HepG2 (cell line): Measurements from ENCODE around the gene WFDC12. TPM values are rescaled to one million over a fixed set of nuclear protein-coding genes. Genes with fewer than 3 reads are reported as not detected.

Experiments used
- ATAC-seq: fragments of 200-7000 bp; cut with Tn5 transposase; 3 replicates; pipeline ENCODE4 v1.9.1; 2020; ENCODE audit warnings: mild to moderate bottlenecking, moderate library complexity
- BruUV-seq: library from RNA; stranded (reverse); fragments of 400-500 nt; replicated peaks from 2 replicates; lab custom pipeline; 2021; lab: Mats Ljungman, UMichigan
- CTCF ChIA-PET: fragments of 300-600 bp; formaldehyde crosslinking; extraction: SDS; loops from one replicate; lab custom pipeline; 2021; ENCODE audit warnings: low total read pairs, inconsistent platforms, low intra/inter-chr PET ratio; lab: Yijun Ruan, JAX
- POLR2A ChIA-PET: fragments of 350-600 bp; sonication (Branson Sonifier 250); formaldehyde crosslinking; loops from one replicate; lab custom pipeline; 2020; ENCODE audit warnings: antibody characterized with exemption, inconsistent platforms; lab: Yijun Ruan, JAX
- DNase-seq: peaks from one replicate; pipeline ENCODE4 v3.0.0-alpha.2; 2015; ENCODE audit warnings: low spot score
- FAIRE-seq: peaks from 3 replicates; lab custom pipeline; 2011; peaks lifted over from hg19 to GRCh38; lab: Jason Lieb, UNC
- H2AFZ ChIP-seq: one replicate; pipeline ENCODE4 v1.6.1; 2011; ENCODE audit warnings: low read length, inconsistent platforms
- H3K27ac ChIP-seq: fragments of 300-600 bp; 3 replicates; pipeline ENCODE4 v1.8.0; 2011; ENCODE audit warnings: mixed run types, mild to moderate bottlenecking, mixed read lengths, low read length, inconsistent platforms; ENCODE audit not compliant: insufficient read depth; ENCODE audit errors: extremely low read length
- H3K27me3 ChIP-seq, 2 experiments: fragments of 200-600 bp in 1 of 2; 2 replicates in 1 of 2; 3 replicates in 1 of 2; pipeline versions ENCODE4 v1.6.0 to v1.8.0; 2011; ENCODE audit warnings: low read length in 2 of 2, mild to moderate bottlenecking in 2 of 2, moderate library complexity in 2 of 2, inconsistent platforms in 1 of 2; ENCODE audit not compliant: insufficient read depth in 2 of 2, control insufficient read depth in 1 of 2
- H3K36me3 ChIP-seq, 2 experiments: fragments of 200-600 bp in 1 of 2; replicated peaks in 1 of 2; 2 replicates in 1 of 2; 3 replicates in 1 of 2; pipeline versions ENCODE4 v1.5.1 to v1.8.0; 2011; ENCODE audit warnings: low read length in 2 of 2, inconsistent platforms in 1 of 2; ENCODE audit not compliant: insufficient read depth in 2 of 2, control insufficient read depth in 1 of 2
- H3K4me1 ChIP-seq: 2 replicates; pipeline ENCODE4 v1.5.1; 2012; ENCODE audit warnings: low read length, inconsistent platforms; ENCODE audit not compliant: insufficient read depth
- H3K4me2 ChIP-seq: 2 replicates; pipeline ENCODE4 v1.6.0; 2011; ENCODE audit warnings: low read depth, low read length, inconsistent platforms
- H3K4me3 ChIP-seq, 3 experiments: fragments of 200-600 bp in 1 of 3; sonication (generic), shearing (Covaris generic) in 1 of 3; replicated peaks in 1 of 3; 2 replicates each; pipeline ENCODE4 v1.5.1; 2011 to 2016; ENCODE audit warnings: low read length in 3 of 3, inconsistent platforms in 2 of 3, low read depth in 2 of 3, mild to moderate bottlenecking in 2 of 3, control low read depth in 1 of 3, mixed read lengths in 1 of 3; ENCODE audit not compliant: insufficient read depth in 1 of 3
- H3K79me2 ChIP-seq: one replicate; pipeline ENCODE4 v1.6.1; 2011; ENCODE audit warnings: low read length, inconsistent platforms; ENCODE audit not compliant: insufficient read depth
- H3K9ac ChIP-seq: 2 replicates; pipeline ENCODE4 v1.6.0; 2011; ENCODE audit warnings: mild to moderate bottlenecking, low read depth, low read length, inconsistent platforms; ENCODE audit not compliant: insufficient read depth
- H3K9me3 ChIP-seq: 2 replicates; pipeline ENCODE4 v1.5.1; 2012; ENCODE audit warnings: mild to moderate bottlenecking, low read length
- H4K20me1 ChIP-seq: 2 replicates; pipeline ENCODE4 v1.6.0; 2011; ENCODE audit warnings: inconsistent platforms, mild to moderate bottlenecking, low read length, moderate library complexity; ENCODE audit not compliant: insufficient read depth
- ATRX ChIP-seq: sonication (generic); formaldehyde crosslinking; IDR thresholded peaks from 2 replicates; pipeline ENCODE4 v1.4.0; 2020; ENCODE audit warnings: missing genetic modification reagents, borderline replicate concordance
- BCL6 ChIP-seq: IDR thresholded peaks from 2 replicates; pipeline ENCODE4 v1.6.1; 2016; ENCODE audit warnings: missing genetic modification reagents, missing compliant biosample characterization
- BORCS8-MEF2B ChIP-seq: sonication (generic); formaldehyde crosslinking; IDR thresholded peaks from 2 replicates; pipeline ENCODE4 v1.8.0; 2022; ENCODE audit warnings: mild to moderate bottlenecking, missing genetic modification reagents
- CBX2 ChIP-seq, 2 experiments: fragments of 200-600 bp in 1 of 2; sonication (generic); formaldehyde crosslinking in 1 of 2; IDR thresholded peaks; 2 replicates each; pipeline versions ENCODE4 v1.7.0 to v1.8.1; 2018 to 2022; ENCODE audit warnings: low read depth in 2 of 2, low read length in 1 of 2, mild to moderate bottlenecking in 1 of 2, missing genetic modification reagents in 1 of 2
- FOXM1 ChIP-seq: sonication (generic); formaldehyde crosslinking; IDR thresholded peaks from 2 replicates; pipeline ENCODE4 v1.5.0; 2020; ENCODE audit warnings: missing genetic modification reagents
- MATR3 ChIP-seq: sonication (generic); formaldehyde crosslinking; IDR thresholded peaks from 2 replicates; pipeline ENCODE4 v1.4.0; 2020; ENCODE audit warnings: missing genetic modification reagents
- MTA1 ChIP-seq: sonication (generic); formaldehyde crosslinking; IDR thresholded peaks from 2 replicates; pipeline ENCODE4 v1.4.0; 2020; ENCODE audit warnings: missing genetic modification reagents, mild to moderate bottlenecking, borderline replicate concordance
- MTF2 ChIP-seq: sonication (generic); formaldehyde crosslinking; IDR thresholded peaks from 2 replicates; pipeline ENCODE4 v1.5.0; 2020; ENCODE audit warnings: missing genetic modification reagents, borderline replicate concordance
- STAG1 ChIP-seq: sonication (generic); formaldehyde crosslinking; IDR thresholded peaks from 2 replicates; pipeline ENCODE4 v1.4.0; 2020; ENCODE audit warnings: missing genetic modification reagents
- TGIF2 ChIP-seq: IDR thresholded peaks from 2 replicates; pipeline ENCODE4 v1.6.1; 2016; ENCODE audit warnings: control low read depth, missing compliant biosample characterization
- XRCC5 ChIP-seq: fragments of 200-400 bp; formaldehyde crosslinking; optimal IDR thresholded peaks from 2 replicates; pipeline ENCODE3; 2017; ENCODE audit warnings: mild to moderate bottlenecking, low read length
- ZKSCAN8 ChIP-seq: IDR thresholded peaks from 2 replicates; pipeline ENCODE4 v1.6.1; 2016; ENCODE audit warnings: borderline replicate concordance, missing genetic modification reagents, missing compliant biosample characterization
- ZNF234 ChIP-seq: sonication (generic); formaldehyde crosslinking; conservative IDR thresholded peaks from 2 replicates; pipeline ENCODE4 v1.5.1; 2020; ENCODE audit warnings: mild to moderate bottlenecking, missing genetic modification reagents
- ZNF343 ChIP-seq: sonication (generic); formaldehyde crosslinking; IDR thresholded peaks from 2 replicates; pipeline ENCODE4 v1.4.0; 2020; ENCODE audit warnings: mild to moderate bottlenecking, missing genetic modification reagents
- ZNF510 ChIP-seq: sonication (generic); formaldehyde crosslinking; IDR thresholded peaks from 2 replicates; pipeline ENCODE4 v1.4.0; 2020; ENCODE audit warnings: low read depth, mild to moderate bottlenecking, missing genetic modification reagents
- ZNF562 ChIP-seq: sonication (generic); formaldehyde crosslinking; IDR thresholded peaks from 2 replicates; pipeline ENCODE4 v1.8.0; 2022; ENCODE audit warnings: missing genetic modification reagents, borderline replicate concordance
- ZNF564 ChIP-seq: sonication (generic); formaldehyde crosslinking; IDR thresholded peaks from 2 replicates; pipeline ENCODE4 v1.8.1; 2023; ENCODE audit warnings: mild to moderate bottlenecking, missing genetic modification reagents
- ZNF709 ChIP-seq: sonication (generic); formaldehyde crosslinking; IDR thresholded peaks from 2 replicates; pipeline ENCODE4 v1.5.0; 2020; ENCODE audit warnings: mild to moderate bottlenecking, missing genetic modification reagents
- WGBS: methylation state at CpG from one replicate; pipeline ENCODE4 v1.1.6; 2017; ENCODE audit warnings: low lambda C conversion rate; 5-methylcytosine and 5-hydroxymethylcytosine counted together
- in situ Hi-C: cut with HindIII; loops from 2 replicates; pipeline ENCODE4 v1.10.0; 2017; ENCODE audit warnings: low pct_unique_long_range_greater_than_20kb; ENCODE audit not compliant: extremely low pct_ligation_motif_present
- intact Hi-C: fragments of 100-400 bp; cut with micrococcal nuclease; formaldehyde crosslinking; loops from one replicate; pipeline ENCODE4 v1.10.0; 2022; ENCODE audit not compliant: unreplicated experiment
- polyA plus RNA-seq, 8 experiments: library from polyadenylated mRNA; depleted of rRNA in 3 of 8; stranded (reverse) in 7 of 8; unstranded in 1 of 8; fragments of >200 nt; fragmentation: Illumina TruSeq in 4 of 8; extraction: Trizol in 4 of 8; gene quantifications; 2 replicates each; pipeline versions ENCODE4 v1.2.1 to v1.2.3, GENCODE V29; 2011 to 2016; ENCODE audit warnings: low read depth in 4 of 8, missing spikeins in 1 of 8, mixed read lengths in 1 of 8; ENCODE audit not compliant: insufficient read depth in 1 of 8
- total RNA-seq, 5 experiments: library from RNA; depleted of rRNA; stranded (reverse); fragments of >200 nt; fragmentation: Illumina TruSeq; extraction: Trizol; gene quantifications; 2 replicates each; pipeline ENCODE4 v1.2.3, GENCODE V29; 2016; ENCODE audit warnings: low read depth in 1 of 5
- TF ChIP-seq, protein P1 (sequence below): IDR thresholded peaks from 2 replicates; pipeline ENCODE4 v1.6.1; 2016; ENCODE audit warnings: low read depth
- TF ChIP-seq, protein P2 (sequence below): sonication (generic); formaldehyde crosslinking; IDR thresholded peaks from 2 replicates; pipeline ENCODE4 v1.5.0; 2020; ENCODE audit warnings: mild to moderate bottlenecking, low read depth, missing genetic modification reagents, borderline replicate concordance
- TF ChIP-seq, protein P3 (sequence below): IDR thresholded peaks from 2 replicates; pipeline ENCODE4 v1.6.1; 2016; ENCODE audit warnings: missing compliant biosample characterization, missing genetic modification reagents, borderline replicate concordance

The WFDC12 gene
- total and polyA plus RNA-seq, 2 of the 13 experiments (the other 11 are each of a cell fraction or from before 2014, with no cell fraction given) = not detected

DNA sequence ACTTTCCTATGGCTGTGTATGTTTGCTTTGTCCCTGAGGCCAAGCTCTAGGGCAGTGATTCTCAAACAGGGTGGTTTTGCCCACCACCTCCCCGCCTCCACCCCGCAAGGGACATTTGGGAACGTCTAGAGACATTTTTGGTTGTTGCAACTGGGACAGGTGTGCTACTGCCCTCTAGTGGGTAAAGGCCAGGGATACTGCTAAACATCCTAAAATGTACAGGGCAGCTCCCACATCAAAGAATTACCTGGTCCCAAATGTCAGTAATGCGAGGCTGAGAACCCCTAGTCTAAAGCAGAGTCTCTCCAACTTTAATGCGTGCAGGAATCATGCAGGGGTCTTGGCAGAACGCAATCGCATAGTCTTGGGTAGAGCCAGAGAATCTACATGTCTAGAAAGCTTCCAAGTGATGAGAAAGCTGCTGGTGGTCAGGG, 28.4 kb downstream of the WFDC12 start (continued):
- TF ChIP-seq ZNF562 (CRISPR knock-in tag) (no peak), BCL6 (CRISPR knock-in tag) (0 out of 2 replicates have a peak, but pooled peaks have one; percentile 15), ZNF510 (no peak), ZNF564 (CRISPR knock-in tag) (no peak), STAG1 (peak; percentile 76), XRCC5 (peak; percentile 58), ZKSCAN8 (CRISPR knock-in tag) (0 out of 2 replicates have a peak, but pooled peaks have one; percentile 55), BORCS8-MEF2B (CRISPR knock-in tag) (no peak)
- TF ChIP-seq, protein P1, sequence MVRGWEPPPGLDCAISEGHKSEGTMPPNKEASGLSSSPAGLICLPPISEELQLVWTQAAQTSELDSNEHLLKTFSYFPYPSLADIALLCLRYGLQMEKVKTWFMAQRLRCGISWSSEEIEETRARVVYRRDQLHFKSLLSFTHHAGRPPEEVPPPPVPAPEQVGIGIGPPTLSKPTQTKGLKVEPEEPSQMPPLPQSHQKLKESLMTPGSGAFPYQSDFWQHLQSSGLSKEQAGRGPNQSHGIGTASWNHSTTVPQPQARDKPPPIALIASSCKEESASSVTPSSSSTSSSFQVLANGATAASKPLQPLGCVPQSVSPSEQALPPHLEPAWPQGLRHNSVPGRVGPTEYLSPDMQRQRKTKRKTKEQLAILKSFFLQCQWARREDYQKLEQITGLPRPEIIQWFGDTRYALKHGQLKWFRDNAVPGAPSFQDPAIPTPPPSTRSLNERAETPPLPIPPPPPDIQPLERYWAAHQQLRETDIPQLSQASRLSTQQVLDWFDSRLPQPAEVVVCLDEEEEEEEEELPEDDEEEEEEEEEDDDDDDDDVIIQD (CRISPR knock-in tag) = no peak

DNA sequence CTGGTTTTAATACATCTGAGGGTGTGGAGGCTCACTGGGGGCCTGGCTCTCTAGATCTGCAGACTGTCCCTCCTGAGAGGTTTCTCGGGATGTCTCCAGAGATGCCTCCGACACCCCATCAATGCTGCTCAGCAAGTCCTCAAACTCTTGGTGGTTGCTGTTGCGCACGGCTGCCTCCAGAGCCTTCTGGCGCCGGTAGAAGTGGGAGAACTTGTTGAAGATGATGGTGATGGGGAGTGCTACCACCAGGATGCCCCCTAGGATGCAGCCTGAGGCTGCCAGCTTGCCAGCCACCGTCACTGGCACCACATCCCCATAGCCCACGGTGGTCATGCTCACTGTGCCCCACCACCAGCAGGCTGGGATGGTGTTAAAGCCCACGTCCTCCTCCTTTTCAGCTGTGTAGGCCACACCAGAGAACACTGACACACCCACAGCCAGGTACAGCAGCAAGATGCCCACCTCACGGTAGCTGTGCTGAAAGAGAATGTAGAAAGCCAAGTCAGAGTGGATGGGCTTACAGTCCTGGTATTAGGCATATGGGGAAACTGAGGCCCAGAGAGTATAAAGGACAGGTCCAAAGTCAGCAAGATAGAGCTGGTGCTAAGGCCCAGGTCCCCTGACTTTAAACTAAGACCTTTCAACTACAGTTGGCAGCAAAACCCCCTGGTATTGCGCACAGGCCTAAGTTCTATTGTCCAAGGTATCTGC, 29.2 kb downstream of the WFDC12 start:
- Histone ChIP-seq H4K20me1 (no peaks in the 10 kb centered on the region), H3K9me3 (no peaks in the 10 kb centered on the region), H3K27ac (no peak overlapping the region), H3K9ac (no peak overlapping the region), H3K4me1 (no peaks in the 10 kb centered on the region), H3K4me3 (no peak overlapping the region), H3K79me2 (no peaks in the 10 kb centered on the region), H3K36me3 (no peaks in the 10 kb centered on the region), H3K4me2 (no peak overlapping the region), H2AFZ (no peak overlapping the region), H3K27me3 (peaks cover 0 to 13% of the 10 kb centered on the region in 2 experiments; a peak in 3 of 5 replicates)
- DNase-seq = no peak
- FAIRE-seq = no peak
- POLR2A ChIA-PET = interaction anchor here (1.3 kb wide), 1 partner anchor 51 kb away, joined by 7 read pairs; no protein-coding TSS in a partner anchor
- intact Hi-C loops (loop anchor here (1.0 kb wide), 2 partner anchors 51 to 84 kb away; no protein-coding TSS in a partner anchor), in situ Hi-C loops (loop anchor here (10.0 kb wide), 1 partner anchor 50 kb away; no protein-coding TSS in a partner anchor)
- 56% methylated on average over 10 of the region's 11 CpGs for WGBS
- CTCF ChIA-PET = interaction anchor here (2.2 to 3.0 kb wide), 3 partner anchors 14 to 84 kb away, joined by 15 to 47 read pairs (median 16); no protein-coding TSS in a partner anchor
- ATAC-seq = no peak
- BruUV-seq = no TSS peak
- TF ChIP-seq MTF2 (CRISPR knock-in tag) = no peak
- no peak for TF ChIP-seq TGIF2 (CRISPR knock-in tag)
- no peak for TF ChIP-seq MATR3 (CRISPR knock-in tag)
- TF ChIP-seq FOXM1 (CRISPR knock-in tag) = no peak
- TF ChIP-seq ZNF709 = 0 out of 2 replicates have a peak, but pooled peaks have one; percentile 51
- TF ChIP-seq, protein P2, sequence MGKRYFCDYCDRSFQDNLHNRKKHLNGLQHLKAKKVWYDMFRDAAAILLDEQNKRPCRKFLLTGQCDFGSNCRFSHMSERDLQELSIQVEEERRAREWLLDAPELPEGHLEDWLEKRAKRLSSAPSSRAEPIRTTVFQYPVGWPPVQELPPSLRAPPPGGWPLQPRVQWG (CRISPR knock-in tag) = no peak
- TF ChIP-seq MTA1 = 0 out of 2 replicates have a peak, but pooled peaks have one; percentile 26
- no peak for TF ChIP-seq ZNF234
- TF ChIP-seq, protein P3, sequence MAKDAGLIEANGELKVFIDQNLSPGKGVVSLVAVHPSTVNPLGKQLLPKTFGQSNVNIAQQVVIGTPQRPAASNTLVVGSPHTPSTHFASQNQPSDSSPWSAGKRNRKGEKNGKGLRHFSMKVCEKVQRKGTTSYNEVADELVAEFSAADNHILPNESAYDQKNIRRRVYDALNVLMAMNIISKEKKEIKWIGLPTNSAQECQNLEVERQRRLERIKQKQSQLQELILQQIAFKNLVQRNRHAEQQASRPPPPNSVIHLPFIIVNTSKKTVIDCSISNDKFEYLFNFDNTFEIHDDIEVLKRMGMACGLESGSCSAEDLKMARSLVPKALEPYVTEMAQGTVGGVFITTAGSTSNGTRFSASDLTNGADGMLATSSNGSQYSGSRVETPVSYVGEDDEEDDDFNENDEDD (CRISPR knock-in tag) = no peak
- TF ChIP-seq ATRX = no peak
- TF ChIP-seq CBX2 (IDR thresholded peaks at IDR 0.05; ENCODE audit: low read depth, low read length) = no peak
- TF ChIP-seq CBX2 (CRISPR knock-in tag; IDR thresholded peaks at IDR 0.05; ENCODE audit: low read depth) = no peak
- no peak for TF ChIP-seq ZNF343 (CRISPR knock-in tag)
